Measurements from ENCODE around the gene TOP2A. TPM values are rescaled to one million over a fixed set of nuclear protein-coding genes. Genes with fewer than 3 reads are reported as not detected.

TOP2A gene
- total RNA-seq, 1 experiment from 2014 or later, result 1,672 TPM

GRCh38 chr17:40356990-40357881 lies 60.5 kb downstream of the TOP2A start:
- H3K27me3 Mint-ChIP-seq (ENCODE audit: unreplicated experiment), result no peaks in the 10 kb centered on the region
- no peak overlapping the region for H3K4me3 Mint-ChIP-seq (ENCODE audit: low read depth, unreplicated experiment)
- CTCF ChIA-PET, result interaction anchor here (0.6 to 37.0 kb wide), 19 partner anchors 12 to 462 kb away, joined by 3 to 1520 read pairs (median 9); partner anchors contain the start of genes IGFBP4, RARA, TOP2A and WIPF2
- H3K36me3 Mint-ChIP-seq (ENCODE audit: insufficient read depth, unreplicated experiment), result peaks cover 63% of the 10 kb centered on the region
- no peaks in the 10 kb centered on the region for H3K9me3 Mint-ChIP-seq (ENCODE audit: low read depth, unreplicated experiment)
- BruUV-seq (replicated peaks), result TSS peak; percentile 35
- DNase-seq, result no peak
- intact Hi-C loops (cut with micrococcal nuclease; ENCODE audit: unreplicated experiment), result loop anchor here (5.0 kb wide), 2 partner anchors 120 to 725 kb away; no protein-coding TSS in a partner anchor
- H3K27ac Mint-ChIP-seq (ENCODE audit: unreplicated experiment), result no peak overlapping the region
- H3K4me1 Mint-ChIP-seq (ENCODE audit: low read depth, unreplicated experiment), result peaks cover 32% of the 10 kb centered on the region
- no peak for TF ChIP-seq CTCF (IDR thresholded peaks at IDR 0.05; ENCODE audit: unreplicated experiment)

- no TSS peak for BruUV-seq (replicated peaks)
- Mint-ChIP-seq H3K4me1 (ENCODE audit: low read depth, unreplicated experiment) (peaks cover 34% of the 10 kb centered on the region), H3K27me3 (ENCODE audit: unreplicated experiment) (no peaks in the 10 kb centered on the region), H3K27ac (ENCODE audit: unreplicated experiment) (no peak overlapping the region), H3K36me3 (ENCODE audit: insufficient read depth, unreplicated experiment) (peaks cover 63% of the 10 kb centered on the region), H3K4me3 (ENCODE audit: low read depth, unreplicated experiment) (no peak overlapping the region), H3K9me3 (ENCODE audit: low read depth, unreplicated experiment) (no peaks in the 10 kb centered on the region)
- TF ChIP-seq CTCF (IDR thresholded peaks at IDR 0.05; ENCODE audit: unreplicated experiment), result no peak
- intact Hi-C loops (cut with micrococcal nuclease; ENCODE audit: unreplicated experiment), result loop anchor here (1.0 to 5.0 kb wide), 4 partner anchors 53 to 724 kb away; no protein-coding TSS in a partner anchor
- CTCF ChIA-PET, result interaction anchor here (0.7 to 37.0 kb wide), 14 partner anchors 11 to 520 kb away, joined by 3 to 1520 read pairs (median 19); partner anchors contain the start of genes RARA and TOP2A
- DNase-seq, result no peak
These were observed 61.6 kb downstream of the TOP2A start for GRCh38 chr17:40355804-40356758.

- DNase-seq, result peak; percentile 100
- no peak overlapping the region for H3K27ac Mint-ChIP-seq (ENCODE audit: unreplicated experiment)
- no peaks in the 10 kb centered on the region for H3K9me3 Mint-ChIP-seq (ENCODE audit: low read depth, unreplicated experiment)
- H3K36me3 Mint-ChIP-seq (ENCODE audit: insufficient read depth, unreplicated experiment), result peaks cover 70% of the 10 kb centered on the region
- peaks cover 29% of the 10 kb centered on the region for H3K4me1 Mint-ChIP-seq (ENCODE audit: low read depth, unreplicated experiment)
- CTCF ChIA-PET, result interaction anchor here (0.5 to 37.0 kb wide), 32 partner anchors 8 to 333 kb away, joined by 3 to 1520 read pairs (median 4); partner anchors contain the start of genes GJD3, IGFBP4, RARA and TOP2A
- intact Hi-C loops (cut with micrococcal nuclease; ENCODE audit: unreplicated experiment), result loop anchor here (1.0 to 5.0 kb wide), 4 partner anchors 52 to 723 kb away; no protein-coding TSS in a partner anchor
- no TSS peak for BruUV-seq (replicated peaks)
- H3K27me3 Mint-ChIP-seq (ENCODE audit: unreplicated experiment), result no peaks in the 10 kb centered on the region
- TF ChIP-seq CTCF (IDR thresholded peaks at IDR 0.05; ENCODE audit: unreplicated experiment), result no peak
- no peak overlapping the region for H3K4me3 Mint-ChIP-seq (ENCODE audit: low read depth, unreplicated experiment)
These were observed 62.4 kb downstream of the TOP2A start for GRCh38 chr17:40355123-40355803.
